Ishikawa (cell line): ENCODE measurements around the gene ATP1B3.
A peak's percentile ranks its signal among the peaks of the same experiment; 100 is the strongest.

ENCODE experiments used
- CEBPB ChIP-seq: IDR thresholded peaks from 2 replicates; pipeline ENCODE4 v1.6.1; 2012
- CREB1 ChIP-seq: IDR thresholded peaks from 2 replicates; pipeline ENCODE4 v1.6.1; 2012; ENCODE audit warnings: low read depth
- EGR1 ChIP-seq: IDR thresholded peaks from 2 replicates; pipeline ENCODE4 v1.6.1; 2012
- EP300 ChIP-seq: IDR thresholded peaks from 2 replicates; pipeline ENCODE4 v1.6.1; 2012; ENCODE audit warnings: borderline replicate concordance
- FOXM1 ChIP-seq: IDR thresholded peaks from 2 replicates; pipeline ENCODE4 v1.6.1; 2012; ENCODE audit warnings: low read depth, borderline replicate concordance
- NFIC ChIP-seq: IDR thresholded peaks from 2 replicates; pipeline ENCODE4 v1.6.1; 2012
- RAD21 ChIP-seq: IDR thresholded peaks from 2 replicates; pipeline ENCODE4 v1.6.1; 2012; ENCODE audit warnings: low read depth
- TAF1 ChIP-seq: IDR thresholded peaks from 2 replicates; pipeline ENCODE4 v1.6.1; 2012; ENCODE audit warnings: low read depth, mild to moderate bottlenecking
- TCF12 ChIP-seq: IDR thresholded peaks from 2 replicates; pipeline ENCODE4 v1.6.1; 2012; ENCODE audit warnings: low read depth
- TEAD4 ChIP-seq: IDR thresholded peaks from 2 replicates; pipeline ENCODE4 v1.6.1; 2012
- YY1 ChIP-seq: IDR thresholded peaks from 2 replicates; pipeline ENCODE4 v1.6.1; 2012; ENCODE audit warnings: low read depth
- ZBTB7A ChIP-seq: IDR thresholded peaks from 2 replicates; pipeline ENCODE4 v1.6.1; 2012; ENCODE audit warnings: low read depth
- TF ChIP-seq, protein P1 (sequence below): IDR thresholded peaks from 2 replicates; pipeline ENCODE4 v1.6.1; 2012
- TF ChIP-seq, protein P2 (sequence below): IDR thresholded peaks from 2 replicates; pipeline ENCODE4 v1.6.1; 2012; ENCODE audit warnings: low read depth, mild to moderate bottlenecking
- TF ChIP-seq, protein P3 (sequence below): IDR thresholded peaks from 2 replicates; pipeline ENCODE4 v1.6.1; 2012

The ATP1B3 gene

DNA sequence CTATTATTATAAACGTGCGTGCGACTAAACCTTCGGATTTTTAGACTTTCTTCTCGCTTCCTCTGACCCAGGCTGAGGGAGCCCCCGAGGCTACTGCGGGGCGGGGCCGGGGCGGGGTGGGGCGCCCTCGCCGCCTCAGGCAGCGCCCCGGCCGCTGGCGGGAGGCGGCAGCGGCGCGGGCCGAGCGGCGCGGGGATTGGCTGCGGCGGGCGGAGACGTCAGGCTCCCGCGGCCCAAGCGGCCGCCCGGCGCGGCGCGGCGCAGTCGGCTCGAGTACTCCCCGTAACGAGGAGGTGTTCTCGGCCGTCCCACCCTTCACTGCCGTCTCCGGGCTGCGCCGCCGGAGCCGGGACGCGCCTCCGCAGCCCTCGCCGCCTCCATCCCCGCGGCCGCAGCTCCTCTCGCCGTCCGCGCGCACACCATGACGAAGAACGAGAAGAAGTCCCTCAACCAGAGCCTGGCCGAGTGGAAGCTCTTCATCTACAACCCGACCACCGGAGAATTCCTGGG, at the start of gene ATP1B3:
TSS of gene ATP1B3 (plus strand) at position 263 of the 510 bp plus-strand sequence. CDS start at position 422, 159 bp downstream.
- TF ChIP-seq EP300 (no peak), CEBPB (no peak), TEAD4 (peak; percentile 22; the same call in 1 of the 2 replicates), EGR1 (0 out of 2 replicates have a peak, but pooled peaks have one; percentile 19), CREB1 (no peak), NFIC (no peak), FOXM1 (no peak), TCF12 (no peak; the same call in 1 of the 2 replicates), RAD21 (no peak), ZBTB7A (0 out of 2 replicates have a peak, but pooled peaks have one; percentile 38), TAF1 (peak; percentile 86; the same call in 1 of the 2 replicates), YY1 (no peak)
- TF ChIP-seq, protein P1, sequence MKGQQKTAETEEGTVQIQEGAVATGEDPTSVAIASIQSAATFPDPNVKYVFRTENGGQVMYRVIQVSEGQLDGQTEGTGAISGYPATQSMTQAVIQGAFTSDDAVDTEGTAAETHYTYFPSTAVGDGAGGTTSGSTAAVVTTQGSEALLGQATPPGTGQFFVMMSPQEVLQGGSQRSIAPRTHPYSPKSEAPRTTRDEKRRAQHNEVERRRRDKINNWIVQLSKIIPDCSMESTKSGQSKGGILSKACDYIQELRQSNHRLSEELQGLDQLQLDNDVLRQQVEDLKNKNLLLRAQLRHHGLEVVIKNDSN, result no peak
- TF ChIP-seq, protein P2, sequence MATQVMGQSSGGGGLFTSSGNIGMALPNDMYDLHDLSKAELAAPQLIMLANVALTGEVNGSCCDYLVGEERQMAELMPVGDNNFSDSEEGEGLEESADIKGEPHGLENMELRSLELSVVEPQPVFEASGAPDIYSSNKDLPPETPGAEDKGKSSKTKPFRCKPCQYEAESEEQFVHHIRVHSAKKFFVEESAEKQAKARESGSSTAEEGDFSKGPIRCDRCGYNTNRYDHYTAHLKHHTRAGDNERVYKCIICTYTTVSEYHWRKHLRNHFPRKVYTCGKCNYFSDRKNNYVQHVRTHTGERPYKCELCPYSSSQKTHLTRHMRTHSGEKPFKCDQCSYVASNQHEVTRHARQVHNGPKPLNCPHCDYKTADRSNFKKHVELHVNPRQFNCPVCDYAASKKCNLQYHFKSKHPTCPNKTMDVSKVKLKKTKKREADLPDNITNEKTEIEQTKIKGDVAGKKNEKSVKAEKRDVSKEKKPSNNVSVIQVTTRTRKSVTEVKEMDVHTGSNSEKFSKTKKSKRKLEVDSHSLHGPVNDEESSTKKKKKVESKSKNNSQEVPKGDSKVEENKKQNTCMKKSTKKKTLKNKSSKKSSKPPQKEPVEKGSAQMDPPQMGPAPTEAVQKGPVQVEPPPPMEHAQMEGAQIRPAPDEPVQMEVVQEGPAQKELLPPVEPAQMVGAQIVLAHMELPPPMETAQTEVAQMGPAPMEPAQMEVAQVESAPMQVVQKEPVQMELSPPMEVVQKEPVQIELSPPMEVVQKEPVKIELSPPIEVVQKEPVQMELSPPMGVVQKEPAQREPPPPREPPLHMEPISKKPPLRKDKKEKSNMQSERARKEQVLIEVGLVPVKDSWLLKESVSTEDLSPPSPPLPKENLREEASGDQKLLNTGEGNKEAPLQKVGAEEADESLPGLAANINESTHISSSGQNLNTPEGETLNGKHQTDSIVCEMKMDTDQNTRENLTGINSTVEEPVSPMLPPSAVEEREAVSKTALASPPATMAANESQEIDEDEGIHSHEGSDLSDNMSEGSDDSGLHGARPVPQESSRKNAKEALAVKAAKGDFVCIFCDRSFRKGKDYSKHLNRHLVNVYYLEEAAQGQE, result no peak
- TF ChIP-seq, protein P3, sequence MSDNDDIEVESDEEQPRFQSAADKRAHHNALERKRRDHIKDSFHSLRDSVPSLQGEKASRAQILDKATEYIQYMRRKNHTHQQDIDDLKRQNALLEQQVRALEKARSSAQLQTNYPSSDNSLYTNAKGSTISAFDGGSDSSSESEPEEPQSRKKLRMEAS, result peak; percentile 42; the same call in 1 of the 2 replicates

DNA sequence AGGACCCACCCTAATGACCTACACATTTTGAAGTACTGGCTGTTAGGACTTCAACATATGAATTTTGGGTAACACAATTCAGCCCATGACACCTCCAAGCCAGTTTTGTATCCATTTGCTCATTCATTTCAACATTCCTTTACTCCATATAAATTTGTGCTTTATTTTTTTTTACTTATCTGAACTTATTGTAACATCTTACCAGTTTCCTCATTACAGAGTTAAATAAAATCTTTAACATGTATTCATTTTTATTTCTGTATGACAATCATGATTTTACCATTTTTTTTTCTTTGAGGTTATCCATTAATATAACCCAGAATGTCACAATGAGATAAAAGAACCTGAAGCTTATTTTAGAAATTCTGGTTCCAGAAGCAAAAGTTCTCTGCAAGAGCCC, 48.0 kb upstream of the ATP1B3 start:
- no peak for TF ChIP-seq EP300
- no peak for TF ChIP-seq RAD21
- TF ChIP-seq, protein P2, result no peak
- TF ChIP-seq ZBTB7A, result no peak
- TF ChIP-seq, protein P1, result no peak
- no peak for TF ChIP-seq YY1
- no peak for TF ChIP-seq CEBPB
- TF ChIP-seq TCF12, result no peak
- no peak for TF ChIP-seq FOXM1

DNA sequence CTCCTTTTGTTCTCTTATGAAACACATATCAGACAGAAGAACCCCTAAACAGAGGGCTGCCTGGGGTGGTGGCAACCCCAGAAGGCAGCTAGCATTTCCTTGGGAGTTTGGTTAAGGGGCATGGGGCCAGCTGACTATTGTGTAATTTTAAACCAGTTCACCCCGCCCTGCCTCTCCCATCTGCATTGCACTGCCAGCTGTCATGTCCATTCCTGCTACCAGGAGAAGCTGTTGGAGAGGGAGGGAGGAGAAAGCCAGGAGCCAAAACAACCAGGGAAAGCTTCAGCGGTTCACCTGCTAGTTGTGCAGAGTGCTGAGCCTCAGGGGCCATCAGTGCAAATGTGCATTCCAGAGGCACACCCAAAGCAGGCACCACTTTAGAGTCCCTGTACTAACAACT, 47.6 kb upstream of the ATP1B3 start:
- TF ChIP-seq TCF12 (no peak), NFIC (0 out of 2 replicates have a peak, but pooled peaks have one; percentile 19), CREB1 (no peak), FOXM1 (no peak), EGR1 (no peak), TAF1 (no peak), CEBPB (peak; percentile 87), TEAD4 (no peak), ZBTB7A (no peak), YY1 (no peak), EP300 (no peak), RAD21 (no peak)
- TF ChIP-seq, protein P3, result no peak
- TF ChIP-seq, protein P2, result no peak

DNA sequence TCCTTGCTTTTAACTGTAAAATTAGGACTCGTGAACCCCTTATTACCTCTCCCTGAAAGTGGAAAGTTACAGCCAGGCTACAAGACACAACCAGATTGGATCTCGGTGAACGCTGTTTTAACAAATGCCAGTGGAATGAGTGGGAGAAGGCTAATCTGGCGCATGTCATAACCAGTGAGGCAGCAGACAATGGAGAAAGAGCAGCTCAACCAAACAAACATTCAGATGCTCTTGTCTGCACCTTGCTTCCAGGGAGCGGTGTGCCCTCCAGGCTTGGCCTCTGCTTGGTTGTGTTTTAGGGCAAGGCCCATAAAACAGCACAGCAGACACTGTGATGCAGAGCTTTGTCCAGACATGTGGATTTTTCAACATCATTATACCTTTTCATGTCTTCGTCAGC, 45.9 kb upstream of the ATP1B3 start:
- TF ChIP-seq TAF1 (no peak), CEBPB (no peak)
- TF ChIP-seq, protein P3, result no peak
- TF ChIP-seq, protein P1, result no peak
